GM18505 (cell line): Measurements from ENCODE around the gene CBFA2T3.
"Not testable (repeated sequence)": the region's sequence is repeated elsewhere in the genome, so short reads cannot be mapped to it uniquely, and the experiment has no call there.

Experiments
- ATAC-seq: cut with Tn5 transposase; IDR thresholded peaks from one replicate; pipeline ENCODE4 v1.9.1; 2021; ENCODE audit not compliant: unreplicated experiment
- POLR2A ChIP-seq: IDR thresholded peaks from 4 replicates; pipeline ENCODE4 v1.6.1; 2011; ENCODE audit warnings: borderline replicate concordance; ENCODE audit not compliant: insufficient read depth, insufficient read length; ENCODE audit errors: extremely low read depth

Gene CBFA2T3

DNA sequence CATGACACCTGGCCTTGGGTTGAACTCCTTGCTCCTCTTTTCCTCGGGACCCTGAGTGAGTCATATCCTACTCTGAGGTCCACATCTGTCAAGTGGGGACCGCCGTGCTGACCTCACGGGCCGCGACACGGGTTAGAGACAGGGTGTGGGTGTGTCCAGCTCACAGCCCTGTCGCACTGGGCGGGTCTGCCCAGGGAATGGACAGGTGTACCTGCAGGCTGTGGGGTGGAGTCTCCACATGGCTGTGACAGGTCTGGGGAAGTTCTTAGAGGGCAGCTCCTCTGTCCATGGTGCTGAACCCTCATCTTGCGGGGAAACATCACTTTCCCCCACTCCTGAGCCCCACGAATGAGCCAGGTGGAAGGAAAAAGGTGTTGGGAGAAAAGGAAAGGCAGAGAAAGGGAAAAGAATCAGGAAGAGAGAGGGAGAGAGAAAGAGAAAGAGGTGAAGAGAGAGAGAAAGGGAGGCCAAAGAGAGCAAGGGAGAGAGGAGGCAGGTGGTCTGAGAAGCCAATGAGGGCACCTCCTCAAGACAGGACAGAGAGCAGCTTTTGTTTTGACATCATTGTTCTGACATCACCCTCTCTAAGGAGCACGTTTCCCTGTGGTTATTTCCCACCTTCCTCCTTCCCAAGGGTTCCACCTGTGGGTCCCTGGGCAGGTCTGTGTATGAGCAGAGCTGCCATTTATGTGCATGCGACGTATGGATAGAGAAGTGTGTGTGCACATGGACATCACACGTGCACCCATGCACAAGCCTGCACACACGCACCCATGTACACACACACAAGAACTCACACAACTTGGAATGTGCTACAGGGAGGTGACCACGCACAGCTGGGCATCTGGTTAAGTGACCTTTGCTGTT is 32.6 kb upstream of the CBFA2T3 start:
- no peak for ATAC-seq
- TF ChIP-seq POLR2A: no peak

DNA sequence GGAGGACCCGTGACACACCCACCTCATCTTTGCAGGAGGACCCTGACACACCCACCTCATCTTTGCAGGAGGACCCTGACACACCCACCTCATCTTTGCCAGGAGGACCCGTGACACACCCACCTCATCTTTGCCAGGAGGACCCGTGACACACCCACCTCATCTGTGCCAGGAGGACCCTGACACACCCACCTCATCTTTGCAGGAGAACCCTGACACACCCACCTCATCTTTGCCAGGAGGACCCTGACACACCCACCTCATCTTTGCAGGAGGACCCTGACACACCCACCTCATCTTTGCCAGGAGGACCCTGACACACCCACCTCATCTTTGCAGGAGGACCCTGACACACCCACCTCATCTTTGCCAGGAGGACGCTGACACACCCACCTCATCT is 31.8 kb upstream of the CBFA2T3 start:
- ATAC-seq: not testable (repeated sequence)

DNA sequence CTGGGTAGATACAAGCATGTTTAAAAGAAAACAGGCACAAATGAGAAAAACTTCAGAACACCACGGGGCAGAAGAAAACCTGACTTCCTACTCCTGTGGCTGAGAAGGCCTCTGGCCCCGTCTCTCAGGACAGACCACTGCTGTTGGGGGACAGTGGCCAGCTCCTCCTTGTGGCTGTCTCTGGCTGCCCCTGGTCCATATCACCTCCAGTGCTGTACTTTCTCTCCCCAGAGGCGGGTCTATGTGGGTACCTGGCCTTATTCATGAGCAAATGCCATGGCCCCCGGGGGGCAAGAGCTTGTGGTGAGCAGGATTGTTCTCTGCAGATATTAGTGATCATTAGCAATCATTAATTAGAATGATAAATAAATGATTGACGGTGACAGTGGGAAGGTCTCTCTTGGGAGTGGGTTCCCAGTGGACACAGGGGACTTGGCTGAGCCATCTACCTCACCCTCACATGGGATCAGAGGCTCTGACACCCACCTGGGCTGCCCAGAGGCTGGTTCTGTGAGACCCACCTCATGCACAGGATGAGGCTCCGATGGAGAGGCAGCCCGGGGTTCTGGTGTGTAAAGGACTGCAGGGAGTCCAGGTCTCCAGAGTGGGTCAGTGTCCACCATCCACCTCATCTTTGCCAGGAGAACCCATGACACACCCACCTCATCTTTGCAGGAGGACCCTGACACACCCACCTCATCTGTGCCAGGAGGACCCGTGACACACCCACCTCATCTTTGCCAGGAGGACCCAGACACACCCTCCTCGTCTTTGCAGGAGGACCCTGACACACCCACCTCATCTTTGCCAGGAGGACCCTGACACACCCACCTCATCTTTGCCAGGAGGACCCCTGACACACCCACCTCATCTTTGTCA is 30.6 kb upstream of the CBFA2T3 start:
- no peak for ATAC-seq
- TF ChIP-seq POLR2A: no peak

DNA sequence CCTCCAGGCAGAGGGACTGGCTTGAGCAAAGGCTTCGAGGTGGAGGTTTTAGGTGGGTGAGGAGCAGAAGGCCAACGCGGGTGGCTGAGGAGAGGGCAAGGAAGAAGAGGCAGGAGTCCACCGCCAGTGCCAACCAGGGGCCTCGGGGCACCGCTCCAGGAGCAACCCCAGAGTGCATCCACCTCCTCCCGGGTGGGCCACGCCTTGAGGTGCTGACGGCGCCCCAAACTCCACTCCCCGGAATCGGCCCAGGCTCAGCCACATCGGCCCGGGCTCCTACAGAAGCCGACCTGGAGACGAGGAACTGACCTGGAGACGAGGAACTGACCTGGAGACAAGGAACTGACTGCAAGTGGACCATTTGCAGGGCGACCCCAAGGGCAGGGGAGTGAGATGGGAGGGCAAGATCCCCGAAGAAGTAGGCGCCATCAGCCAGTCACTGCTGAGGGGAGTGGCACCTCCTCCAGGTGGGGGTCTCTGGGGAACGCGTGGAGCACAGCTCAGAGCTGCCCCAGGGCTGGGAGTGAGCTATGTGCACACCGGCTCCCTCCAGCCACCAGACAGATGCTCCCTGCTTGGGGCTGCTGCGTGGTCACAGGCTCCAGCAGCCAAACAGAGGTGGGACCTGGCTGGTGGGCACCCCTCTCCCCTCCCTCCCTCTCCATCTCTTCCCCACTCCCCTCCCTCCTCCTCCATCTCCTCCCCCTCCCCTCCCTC is 29.2 kb upstream of the CBFA2T3 start:
- TF ChIP-seq POLR2A: no peak
- no peak for ATAC-seq

DNA sequence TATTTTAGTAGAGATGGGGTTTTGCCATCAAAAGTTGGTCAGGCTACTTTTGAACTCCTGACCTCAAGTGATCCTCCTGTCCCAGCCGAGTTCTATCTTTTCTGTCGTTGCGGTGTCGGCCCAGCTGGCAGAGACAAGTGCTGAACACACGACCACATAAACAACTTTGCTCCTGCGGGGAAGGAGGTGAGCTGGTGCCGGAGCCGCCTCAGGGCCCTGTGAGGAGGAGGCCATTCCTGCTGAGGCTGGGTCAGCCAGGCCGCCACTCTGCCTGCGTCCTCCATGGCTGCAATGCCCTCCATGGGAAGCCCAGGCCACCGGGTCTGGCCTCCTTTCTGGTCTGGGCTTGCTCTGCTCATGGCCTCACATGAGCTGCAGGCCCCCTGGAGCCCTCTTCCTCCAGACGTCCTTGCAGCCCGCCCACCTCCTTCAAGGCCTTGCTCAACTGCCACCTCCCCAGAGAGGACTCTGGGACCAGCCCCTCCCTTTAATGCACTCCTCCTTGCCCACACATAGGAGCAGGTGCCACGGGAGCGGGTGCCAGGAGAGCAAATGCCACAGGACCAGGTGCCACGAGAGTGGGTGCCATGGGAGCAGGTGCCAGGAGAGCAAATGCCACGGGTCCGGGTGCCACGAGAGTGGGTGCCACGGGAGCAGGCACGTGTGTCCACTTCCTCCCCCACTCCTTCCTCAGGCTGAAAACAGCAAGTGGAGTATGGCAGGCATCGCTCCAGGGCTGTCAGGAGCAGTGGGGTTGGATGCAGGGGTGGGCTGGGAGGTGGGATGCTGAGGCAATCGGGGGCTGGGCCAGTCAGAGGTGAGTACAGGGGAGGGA is 28.4 kb upstream of the CBFA2T3 start:
- no peak for ATAC-seq
- no peak for TF ChIP-seq POLR2A

DNA sequence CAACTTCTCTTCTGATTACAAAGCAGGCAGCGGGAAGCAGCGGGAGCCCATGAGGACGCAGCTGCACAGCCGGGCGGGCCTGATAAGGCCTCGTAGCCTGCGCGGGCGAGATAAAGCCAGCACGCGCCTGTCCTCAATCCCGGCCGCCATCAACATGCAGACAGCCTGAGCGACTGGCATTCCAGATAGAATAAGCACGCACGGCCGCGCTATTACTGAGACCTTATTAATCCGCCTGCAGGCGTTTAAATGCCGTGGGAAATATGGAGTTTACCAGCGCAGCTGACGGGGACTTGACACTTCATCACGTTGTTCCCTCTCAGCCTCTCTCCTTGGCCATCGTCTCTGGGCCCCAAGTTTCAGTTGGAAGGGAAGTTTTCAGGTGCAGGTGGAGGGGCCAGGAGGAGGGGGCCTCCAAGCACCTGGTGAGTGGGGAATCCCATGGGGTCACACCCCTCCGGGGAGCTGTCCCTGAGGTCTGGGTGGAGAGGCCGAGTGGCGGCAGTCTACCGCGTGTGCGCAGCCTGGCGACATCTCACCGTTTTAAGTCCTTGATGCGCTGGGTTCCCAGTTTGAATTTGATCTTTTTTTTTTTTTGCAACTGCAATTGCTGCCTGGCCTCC is 27.3 kb upstream of the CBFA2T3 start:
- no peak for ATAC-seq
- TF ChIP-seq POLR2A: no peak

DNA sequence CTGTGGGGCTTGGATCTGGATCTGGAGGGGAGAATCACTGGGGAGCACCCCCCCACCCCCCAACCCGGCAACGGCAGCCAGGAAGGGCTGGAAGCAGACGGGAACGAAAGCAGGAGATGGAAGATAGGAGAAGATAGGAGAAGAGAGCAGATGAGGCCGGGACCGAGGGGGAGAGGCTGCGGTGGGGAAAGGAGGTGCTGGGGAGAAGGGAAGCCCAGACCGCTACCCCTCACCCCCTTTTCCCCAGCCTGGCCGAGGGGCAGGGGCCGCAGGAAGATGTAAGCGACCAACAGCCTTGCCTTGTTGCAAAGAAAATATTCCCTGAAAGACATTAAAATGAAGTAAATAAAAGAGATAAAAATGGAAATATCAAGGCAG is 26.8 kb upstream of the CBFA2T3 start:
- ATAC-seq: no peak
- TF ChIP-seq POLR2A: no peak

DNA sequence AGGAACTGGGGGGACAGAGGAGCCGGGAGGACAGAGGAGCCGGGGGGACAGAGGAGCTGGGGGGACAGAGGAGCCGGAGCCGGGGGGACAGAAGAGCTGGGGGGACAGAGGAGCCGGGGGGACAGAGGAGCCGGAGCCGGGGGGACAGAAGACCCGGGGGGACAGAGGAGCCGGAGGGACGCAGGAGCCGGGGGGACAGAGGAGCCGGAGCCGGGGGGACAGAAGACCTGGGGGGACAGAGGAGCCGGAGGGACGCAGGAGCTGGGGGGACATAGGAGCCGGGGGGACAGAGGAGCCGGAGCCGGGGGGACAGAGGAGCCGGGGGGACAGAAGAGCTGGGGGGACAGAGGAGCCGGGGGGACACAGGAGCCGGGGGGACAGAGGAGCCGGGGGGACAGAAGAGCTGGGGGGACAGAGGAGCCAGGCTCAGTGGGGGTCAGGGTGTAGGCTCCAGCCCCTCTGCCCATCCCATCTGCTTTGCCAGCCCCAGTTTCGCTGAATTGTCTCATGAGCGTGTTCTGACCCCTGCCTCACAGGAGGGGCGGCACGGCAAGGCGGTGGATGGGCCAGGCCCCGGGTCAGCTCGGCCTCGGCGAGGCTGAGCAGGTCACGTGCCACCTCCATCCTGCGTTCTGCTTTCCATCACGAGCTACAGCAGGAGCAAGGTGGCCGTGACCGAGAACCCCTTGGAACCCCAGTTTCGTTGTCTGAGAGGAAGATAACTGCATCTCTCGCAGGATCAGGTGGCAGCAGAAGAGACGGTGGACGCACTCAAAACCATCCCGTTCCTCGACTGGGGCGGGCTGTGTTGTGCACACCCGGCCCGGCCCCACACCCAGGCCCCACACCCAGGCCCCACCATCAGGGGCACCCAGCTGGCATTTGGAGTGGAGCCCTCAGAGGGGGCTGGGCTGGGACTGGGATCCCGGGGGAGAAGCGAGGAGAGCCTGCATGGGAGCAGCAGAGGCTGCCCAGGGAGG is 26.1 kb upstream of the CBFA2T3 start:
- no peak for TF ChIP-seq POLR2A
- ATAC-seq: no peak

DNA sequence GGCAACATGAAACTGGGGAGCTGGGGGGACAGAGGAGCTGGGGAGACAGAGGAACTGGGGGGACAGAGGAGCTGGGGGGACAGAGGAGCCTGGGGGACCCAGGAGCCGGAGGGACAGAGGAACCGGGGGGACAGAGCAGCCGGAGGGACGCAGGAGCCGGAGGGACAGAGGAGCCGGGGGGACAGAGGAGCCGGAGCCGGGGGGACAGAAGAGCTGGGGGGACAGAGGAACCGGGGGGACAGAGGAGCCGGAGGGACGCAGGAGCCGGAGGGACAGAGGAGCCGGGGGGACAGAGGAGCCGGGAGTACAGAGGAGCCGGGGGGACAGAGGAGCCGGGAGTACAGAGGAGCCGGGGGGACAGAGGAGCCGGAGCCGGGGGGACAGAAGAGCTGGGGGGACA is 25.1 kb upstream of the CBFA2T3 start:
- not testable (repeated sequence) for ATAC-seq

DNA sequence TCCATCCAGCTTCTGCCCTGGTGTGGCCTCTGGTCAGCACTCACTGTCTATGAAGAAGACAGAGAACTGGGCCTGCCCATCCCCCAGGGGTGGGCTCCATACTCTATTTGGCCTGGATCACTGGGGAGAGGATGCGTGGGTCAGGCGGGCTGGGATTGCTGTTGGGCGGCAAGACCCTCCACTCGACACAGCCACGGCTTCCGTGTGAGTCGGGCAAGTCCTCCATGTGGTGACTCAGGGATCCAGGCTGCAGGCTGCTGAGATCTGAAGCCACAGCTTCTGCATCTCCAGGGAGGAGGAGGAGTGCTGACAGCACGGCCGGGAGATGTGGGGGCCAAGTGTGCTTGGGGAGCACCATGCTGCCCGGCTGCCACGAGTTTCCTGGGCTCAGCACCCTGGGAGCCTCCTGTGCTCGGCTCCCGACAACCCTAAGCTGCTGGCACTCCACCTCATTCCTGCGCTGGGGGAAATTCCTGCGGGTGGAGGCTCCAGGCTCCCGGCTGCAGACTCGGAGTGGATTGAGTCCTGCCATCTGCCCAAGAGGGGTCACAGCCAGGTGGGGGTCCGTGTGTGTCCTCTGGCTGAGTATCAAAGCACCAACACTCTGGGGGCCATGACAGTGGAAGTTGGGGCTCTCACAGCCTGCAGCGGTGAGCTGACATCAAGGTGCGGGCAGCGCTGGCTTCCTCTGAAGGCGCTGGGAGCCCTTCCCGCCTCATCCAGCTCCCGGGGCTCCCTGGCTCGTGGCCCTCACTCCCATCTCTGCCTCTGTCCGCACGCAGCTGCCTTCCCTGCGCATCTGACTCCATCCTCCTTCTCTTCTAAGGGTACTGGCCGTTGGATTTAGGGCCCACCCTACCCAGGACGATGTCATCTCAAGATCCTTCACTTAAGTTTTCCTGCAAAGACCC is 24.4 kb upstream of the CBFA2T3 start:
- no peak for ATAC-seq
- no peak for TF ChIP-seq POLR2A

DNA sequence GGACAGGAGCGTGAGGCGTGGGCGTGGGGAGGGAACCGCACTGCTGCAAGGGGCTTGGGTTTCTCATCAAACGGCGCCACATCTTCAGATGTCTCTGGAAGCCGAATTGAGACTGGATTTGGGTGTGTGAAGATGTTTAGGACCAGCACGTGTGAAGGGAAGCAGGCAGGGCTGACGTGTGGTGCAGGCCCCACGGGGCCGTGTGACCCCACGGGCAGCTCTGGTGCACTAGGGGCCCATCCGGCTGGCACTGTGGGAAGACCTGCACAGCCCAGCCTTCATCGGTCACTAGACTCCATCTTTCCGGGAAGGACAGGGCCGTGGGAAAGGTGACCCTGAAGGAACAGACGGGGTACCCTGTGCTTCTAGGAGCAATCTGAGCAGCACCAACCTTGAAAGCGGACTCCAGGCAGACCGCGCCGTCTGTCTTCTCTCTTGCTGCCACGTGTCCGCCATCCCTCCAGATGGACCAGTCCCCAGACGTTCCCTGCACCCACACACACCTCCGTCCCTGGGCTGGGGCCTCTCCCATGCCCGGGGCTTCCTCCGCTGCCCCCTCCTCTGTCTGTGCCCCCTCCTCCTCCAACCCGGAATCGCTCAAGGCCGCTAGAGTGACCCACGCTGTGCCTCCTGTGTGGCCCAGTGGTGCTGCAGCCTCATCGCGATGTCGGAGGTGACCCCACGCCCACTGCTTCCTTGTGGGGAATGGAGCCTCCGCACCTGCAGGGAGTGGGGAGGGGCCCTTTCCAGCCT is 23.4 kb upstream of the CBFA2T3 start:
- TF ChIP-seq POLR2A: no peak

More for the DNA sequence above, 23.4 kb upstream of the CBFA2T3 start:
- no peak for ATAC-seq
